Peyer's patch (tissue), 4 donors: ENCODE results near the gene HDGFL1. TPM values are rescaled to one million over a fixed set of nuclear protein-coding genes. Genes with fewer than 3 reads are reported as not detected.

Experiments used
- DNase-seq, 3 donors: peaks; one replicate each; pipeline ENCODE4 v3.0.0-alpha.2; 2017 to 2019
- H3K27ac ChIP-seq, 4 donors: fragments of 200-600 bp; sonication (generic); one replicate each; pipeline ENCODE4 v1.5.1; 2016 to 2019
- H3K27me3 ChIP-seq, 2 donors: fragments of 200-600 bp; sonication (generic); one replicate each; pipeline ENCODE4 v1.5.1; 2019
- H3K36me3 ChIP-seq, 3 donors: fragments of 200-600 bp; sonication (generic); one replicate each; pipeline ENCODE4 v1.5.1; 2016 to 2019
- H3K4me1 ChIP-seq, 4 donors: fragments of 200-600 bp; sonication (generic); one replicate each; pipeline ENCODE4 v1.5.1; 2016 to 2019
- H3K4me3 ChIP-seq, 4 donors: fragments of 200-600 bp; sonication (generic); 1 replicate in 3 of 4; 2 replicates in 1 of 4; pipeline ENCODE4 v1.5.1; 2016 to 2019; ENCODE audit warnings: mild to moderate bottlenecking in 1 of 4
- H3K9me3 ChIP-seq, 4 donors: fragments of 200-600 bp; sonication (generic); one replicate each; pipeline ENCODE4 v1.5.1; 2016 to 2019; ENCODE audit warnings: mild to moderate bottlenecking in 1 of 4
- CTCF ChIP-seq, 6 experiments: fragments of 450-650 bp in 4 of 6; fragments of 200-600 bp in 2 of 6; sonication (generic) in 1 of 6; IDR thresholded peaks; one replicate each; pipeline ENCODE4 v1.5.1; 2017 to 2019; ENCODE audit warnings: antibody characterized with exemption in 6 of 6, mild to moderate bottlenecking in 3 of 6, moderate library complexity in 1 of 6
- POLR2A ChIP-seq, 2 donors: fragments of 450-650 bp; IDR thresholded peaks; one replicate each; pipeline ENCODE4 v1.5.1; 2017; ENCODE audit warnings: antibody characterized with exemption in 2 of 2, mild to moderate bottlenecking in 2 of 2, moderate library complexity in 2 of 2
- total RNA-seq, 4 donors: library from RNA; depleted of rRNA; stranded (reverse); fragments of >200 nt; gene quantifications; one replicate each; pipeline ENCODE4 v1.1.0, GENCODE V29; 2016

Gene HDGFL1
- total RNA-seq, 4 donors from 2014 or later, result not detected

GRCh38 chr6:22621028-22621427 lies 51.7 kb downstream of the HDGFL1 start:
- Histone ChIP-seq H3K27ac (no peak overlapping the region), H3K4me1 (no peaks in the 10 kb centered on the region), H3K36me3 (no peaks in the 10 kb centered on the region), H3K27me3 (no peaks in the 10 kb centered on the region), H3K9me3 (no peaks in the 10 kb centered on the region), H3K4me3 (no peak overlapping the region)
- TF ChIP-seq CTCF (IDR thresholded peaks at IDR 0.05), result no peak
- no peak for TF ChIP-seq POLR2A (IDR thresholded peaks at IDR 0.05)
- no peak for DNase-seq
